KMS-11 (cell line): ENCODE data around the gene CCDC85A.

Experiments used
- H2AFZ ChIP-seq: fragments of 200-600 bp; sonication (generic); 2 replicates; pipeline ENCODE4 v1.6.1; 2016; ENCODE audit warnings: antibody characterized with exemption, mixed run types, low read depth
- H3K27ac ChIP-seq: fragments of 200-600 bp; sonication (generic); 2 replicates; pipeline ENCODE4 v1.6.1; 2016; ENCODE audit warnings: mild to moderate bottlenecking, mixed run types
- H3K27me3 ChIP-seq: fragments of 200-600 bp; sonication (generic); 2 replicates; pipeline ENCODE4 v1.6.1; 2017; ENCODE audit warnings: mild to moderate bottlenecking, low read depth, mixed run types, moderate library complexity; ENCODE audit not compliant: insufficient read depth
- H3K36me3 ChIP-seq: fragments of 200-600 bp; sonication (generic); 2 replicates; pipeline ENCODE4 v1.6.1; 2017; ENCODE audit warnings: mild to moderate bottlenecking, mixed run types; ENCODE audit not compliant: insufficient read depth
- H3K4me1 ChIP-seq: fragments of 200-600 bp; sonication (generic); 2 replicates; pipeline ENCODE4 v1.6.1; 2016; ENCODE audit warnings: mild to moderate bottlenecking, low read depth, mixed run types; ENCODE audit not compliant: poor library complexity, severe bottlenecking
- H3K4me2 ChIP-seq: fragments of 200-600 bp; sonication (generic); 2 replicates; pipeline ENCODE4 v1.7.0; 2016; ENCODE audit warnings: mild to moderate bottlenecking, mixed run types
- H3K4me3 ChIP-seq: fragments of 200-600 bp; sonication (generic); IDR thresholded peaks from 2 replicates; pipeline ENCODE4 v1.6.1; 2017; ENCODE audit warnings: low read depth, low read length, mixed read lengths; ENCODE audit not compliant: insufficient read depth
- H3K79me2 ChIP-seq: fragments of 200-600 bp; sonication (generic); 2 replicates; pipeline ENCODE4 v1.6.1; 2016; ENCODE audit warnings: low read depth, mixed run types; ENCODE audit not compliant: insufficient read depth
- H3K9ac ChIP-seq: fragments of 200-600 bp; sonication (generic); 2 replicates; pipeline ENCODE4 v1.6.1; 2016; ENCODE audit warnings: mild to moderate bottlenecking, mixed run types
- H4K20me1 ChIP-seq: fragments of 200-600 bp; sonication (generic); 2 replicates; pipeline ENCODE4 v1.6.1; 2016; ENCODE audit warnings: mild to moderate bottlenecking, mixed run types; ENCODE audit not compliant: insufficient read depth
- CTCF ChIP-seq: fragments of 200-600 bp; sonication (generic); conservative IDR thresholded peaks from 2 replicates; pipeline ENCODE4 v1.6.1; 2017; ENCODE audit warnings: low read depth, mild to moderate bottlenecking, antibody characterized with exemption, low read length, moderate library complexity, mixed read lengths

CCDC85A gene

GRCh38 chr2:56234241-56234640 is 50.5 kb downstream of the CCDC85A start:
- no peak for TF ChIP-seq CTCF
- H3K27me3 ChIP-seq: no peaks in the 10 kb centered on the region
- H3K36me3 ChIP-seq: no peaks in the 10 kb centered on the region
- H4K20me1 ChIP-seq: no peaks in the 10 kb centered on the region
- H3K9ac ChIP-seq: no peak overlapping the region
- H3K27ac ChIP-seq: no peak overlapping the region
- H3K4me3 ChIP-seq: no peak overlapping the region
- H3K79me2 ChIP-seq: no peaks in the 10 kb centered on the region
- H2AFZ ChIP-seq: no peak overlapping the region
- H3K4me2 ChIP-seq: no peak overlapping the region
- no peaks in the 10 kb centered on the region for H3K4me1 ChIP-seq

GRCh38 chr2:56239030-56239429 is 55.2 kb downstream of the CCDC85A start:
- TF ChIP-seq CTCF: no peak
- no peaks in the 10 kb centered on the region for H3K79me2 ChIP-seq
- H3K27ac ChIP-seq: no peak overlapping the region
- H2AFZ ChIP-seq: no peak overlapping the region
- H3K4me1 ChIP-seq: no peaks in the 10 kb centered on the region
- no peak overlapping the region for H3K4me3 ChIP-seq
- H3K9ac ChIP-seq: no peak overlapping the region
- no peaks in the 10 kb centered on the region for H3K36me3 ChIP-seq
- H3K27me3 ChIP-seq: no peaks in the 10 kb centered on the region
- no peaks in the 10 kb centered on the region for H4K20me1 ChIP-seq
- H3K4me2 ChIP-seq: no peak overlapping the region

DNA sequence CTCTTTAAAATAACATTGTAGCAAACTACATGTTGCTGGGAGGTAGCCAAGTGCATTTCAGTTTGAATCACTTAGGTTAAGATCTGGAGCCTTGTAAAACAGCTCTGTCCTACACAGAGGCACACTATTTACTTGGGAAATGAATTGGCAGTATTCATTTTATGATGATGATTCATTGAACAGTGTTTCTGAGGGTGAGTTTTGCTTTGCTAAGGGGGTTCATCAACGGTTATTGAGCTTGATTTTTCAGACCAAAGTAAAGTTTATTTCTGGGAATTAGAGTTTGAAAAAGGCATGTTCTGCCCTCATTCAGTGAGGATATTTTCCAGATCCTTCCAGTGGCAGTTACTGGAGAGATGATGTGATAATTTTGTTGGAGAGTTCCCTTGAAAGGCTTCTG is 55.6 kb downstream of the CCDC85A start:
- H3K27me3 ChIP-seq: no peaks in the 10 kb centered on the region
- H3K36me3 ChIP-seq: no peaks in the 10 kb centered on the region
- H3K4me2 ChIP-seq: no peak overlapping the region
- no peak overlapping the region for H3K4me3 ChIP-seq
- no peaks in the 10 kb centered on the region for H4K20me1 ChIP-seq
- no peaks in the 10 kb centered on the region for H3K4me1 ChIP-seq
- no peaks in the 10 kb centered on the region for H3K79me2 ChIP-seq
- no peak overlapping the region for H2AFZ ChIP-seq
- TF ChIP-seq CTCF: no peak
- H3K27ac ChIP-seq: no peak overlapping the region
- no peak overlapping the region for H3K9ac ChIP-seq

DNA sequence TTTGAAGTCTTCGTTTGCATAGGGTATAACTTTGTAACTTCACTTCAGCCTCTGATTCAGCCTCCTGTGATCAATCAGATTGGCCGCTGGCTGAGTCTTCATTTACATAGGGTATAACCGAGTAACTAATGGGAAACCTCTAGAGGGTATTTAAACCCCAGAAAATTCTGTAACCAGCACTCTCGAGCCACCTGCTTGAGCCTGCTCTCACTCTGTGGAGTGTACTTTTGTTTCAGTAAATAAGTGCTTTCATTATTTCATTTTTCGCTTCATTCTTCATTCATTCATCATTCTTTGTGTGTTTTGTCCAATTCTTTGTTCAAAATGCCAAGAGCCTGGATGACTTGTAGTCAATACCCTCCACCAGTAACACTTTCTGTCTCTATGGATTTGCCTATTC is 56.4 kb downstream of the CCDC85A start:
- Histone ChIP-seq H3K4me1 (no peaks in the 10 kb centered on the region), H3K4me2 (no peak overlapping the region), H4K20me1 (no peaks in the 10 kb centered on the region), H3K79me2 (no peaks in the 10 kb centered on the region), H3K4me3 (no peak overlapping the region), H3K27me3 (no peaks in the 10 kb centered on the region), H3K9ac (no peak overlapping the region), H3K36me3 (no peaks in the 10 kb centered on the region), H2AFZ (no peak overlapping the region), H3K27ac (no peak overlapping the region)
- no peak for TF ChIP-seq CTCF

GRCh38 chr2:56244506-56244905 is 60.7 kb downstream of the CCDC85A start:
- Histone ChIP-seq H3K27ac (no peak overlapping the region), H3K4me1 (no peaks in the 10 kb centered on the region), H3K27me3 (no peaks in the 10 kb centered on the region), H3K36me3 (no peaks in the 10 kb centered on the region), H3K4me2 (no peak overlapping the region), H3K79me2 (no peaks in the 10 kb centered on the region), H2AFZ (no peak overlapping the region), H3K9ac (no peak overlapping the region), H3K4me3 (no peak overlapping the region), H4K20me1 (no peaks in the 10 kb centered on the region)
- no peak for TF ChIP-seq CTCF
